GM18870 (cell line): Measurements from ENCODE around the gene COQ5.
"Not testable (repeated sequence)": the region's sequence is repeated elsewhere in the genome, so short reads cannot be mapped to it uniquely, and the experiment has no call there.

Source experiments
- ATAC-seq: cut with Tn5 transposase; IDR thresholded peaks from one replicate; pipeline ENCODE4 v1.9.1; 2021; ENCODE audit warnings: moderate library complexity; ENCODE audit not compliant: unreplicated experiment

Gene COQ5

DNA sequence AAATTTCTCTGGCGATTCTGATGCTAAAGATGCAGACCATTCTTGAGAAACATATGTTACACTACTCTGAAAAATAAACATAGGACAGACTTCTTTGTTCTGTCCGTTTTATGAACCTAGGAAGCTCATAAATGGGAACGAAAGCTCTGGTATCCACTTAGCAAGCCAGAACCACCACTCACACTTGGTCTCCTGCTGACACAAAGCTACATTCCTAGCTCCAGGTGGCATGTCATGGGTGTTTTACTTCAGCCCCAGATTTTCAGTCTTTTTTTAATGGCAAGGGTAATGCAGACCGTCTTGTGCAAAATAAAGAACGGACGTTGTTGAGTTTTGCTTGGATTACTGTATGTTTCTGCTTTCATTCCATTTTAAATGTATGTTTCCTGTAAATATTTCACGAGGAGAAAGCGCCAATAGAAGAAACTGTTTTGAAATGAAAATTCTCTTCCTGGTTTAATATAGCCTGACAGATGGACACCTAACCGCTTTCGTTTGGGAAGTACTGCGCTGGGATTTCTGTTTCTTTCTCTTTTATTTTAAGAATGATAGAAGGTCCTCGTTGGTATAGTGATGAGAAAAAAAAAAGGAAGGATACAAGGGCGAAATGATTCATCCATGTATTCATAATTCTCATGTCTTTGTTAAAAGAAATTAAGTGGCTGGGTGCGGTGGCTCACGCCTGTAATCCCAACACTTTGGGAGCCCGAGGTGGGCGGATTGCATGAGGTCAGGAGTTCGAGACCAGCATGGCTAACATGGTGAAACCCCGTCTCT is 871 bp upstream of the COQ5 start:
- no peak for ATAC-seq

DNA sequence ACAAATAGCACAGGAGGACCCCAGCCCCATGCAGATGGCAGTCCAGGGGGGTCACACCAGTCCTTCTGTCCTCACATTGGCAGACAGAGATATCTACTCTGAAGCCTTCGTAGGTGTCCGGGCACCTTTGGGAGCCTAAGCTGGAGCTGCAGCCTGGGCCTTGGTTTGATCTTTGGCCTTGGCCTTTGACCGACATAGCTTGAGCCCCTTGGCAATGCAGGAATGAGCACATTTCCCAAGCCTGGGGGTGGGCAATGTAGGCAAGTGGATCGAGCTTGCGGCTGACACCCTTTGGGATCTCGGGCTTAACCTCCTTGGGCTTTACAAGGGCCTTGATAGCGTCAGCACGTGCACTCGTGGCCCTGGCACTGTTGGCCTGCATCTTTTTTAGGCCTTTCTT is 6.4 kb downstream of the COQ5 start:
- ATAC-seq = no peak

DNA sequence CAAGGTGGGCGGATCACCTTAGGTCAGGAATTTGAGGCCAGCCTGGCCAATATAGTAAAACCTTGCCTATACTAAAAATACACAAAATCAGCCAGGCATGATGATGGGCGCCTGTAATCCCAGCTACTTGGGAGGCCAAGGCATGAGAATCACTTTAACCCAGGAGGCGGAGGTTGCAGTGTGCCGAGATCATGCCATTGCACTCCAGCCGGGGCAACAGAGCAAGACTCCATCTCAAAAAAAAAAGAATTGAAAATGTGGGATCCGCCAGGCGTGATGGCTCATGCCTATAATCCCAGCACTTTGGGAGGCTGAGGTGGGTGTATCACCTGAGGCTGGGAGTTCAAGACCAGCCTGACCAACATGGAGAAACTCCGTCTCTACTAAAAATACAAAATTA is 9.6 kb downstream of the COQ5 start:
- not testable (repeated sequence) for ATAC-seq

DNA sequence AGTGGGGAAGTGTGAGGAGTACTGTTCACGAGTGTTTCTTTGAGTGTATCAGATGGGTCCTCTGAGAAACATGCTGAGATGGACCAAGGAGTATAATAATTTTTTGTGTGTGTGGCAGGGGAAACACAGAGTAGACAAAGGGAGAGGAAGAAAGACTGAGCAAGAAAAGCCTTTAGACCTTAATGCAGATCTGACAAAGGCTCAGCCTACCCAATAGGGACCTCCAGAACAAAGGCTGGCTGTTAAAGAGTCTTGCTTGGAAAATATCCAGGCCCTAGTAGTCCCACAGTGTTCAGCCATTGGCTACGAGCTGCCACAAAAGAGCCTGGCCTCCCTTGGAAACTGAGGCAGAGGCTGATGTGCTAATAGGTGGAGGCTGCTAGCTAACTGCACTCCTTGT is 13.5 kb downstream of the COQ5 start:
- no peak for ATAC-seq

DNA sequence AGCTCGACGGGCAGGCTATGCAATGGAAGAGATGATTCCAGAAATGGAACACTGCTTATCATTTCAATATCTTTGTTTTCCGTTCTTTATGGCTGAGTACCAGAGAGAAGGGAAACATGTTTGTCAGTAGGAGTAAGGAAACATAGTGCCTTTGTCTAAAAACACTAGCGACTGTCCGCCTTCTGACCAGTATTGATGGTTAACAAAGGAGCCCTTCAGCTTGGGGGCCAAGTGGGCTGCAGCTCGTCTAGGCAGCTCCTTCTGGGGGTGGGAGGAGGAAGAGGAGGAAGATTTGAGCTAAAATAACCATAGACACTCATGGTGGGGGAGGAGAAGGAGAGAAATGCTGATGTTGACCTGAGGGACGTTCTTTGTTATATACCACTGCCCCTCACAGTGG is 15.0 kb downstream of the COQ5 start:
- no peak for ATAC-seq

DNA sequence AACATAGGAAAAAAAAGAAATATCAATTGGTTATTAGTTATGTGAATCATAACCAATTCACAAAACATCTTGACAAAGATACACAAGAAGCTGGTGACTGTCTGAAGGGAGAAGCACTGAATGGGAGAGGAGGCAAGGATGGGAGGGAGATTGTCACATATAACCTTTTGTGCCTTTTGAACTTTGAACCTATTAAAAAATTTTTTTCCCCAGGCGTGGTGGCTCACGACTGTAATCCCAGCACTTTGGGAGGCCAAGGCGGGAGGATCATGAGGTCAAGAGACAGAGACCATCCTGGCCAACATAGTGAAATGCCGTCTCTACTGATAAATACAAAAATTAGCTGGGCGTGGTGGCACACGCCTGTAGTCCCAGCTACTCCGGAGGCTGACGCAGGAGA is 20.4 kb downstream of the COQ5 start:
- ATAC-seq = no peak

DNA sequence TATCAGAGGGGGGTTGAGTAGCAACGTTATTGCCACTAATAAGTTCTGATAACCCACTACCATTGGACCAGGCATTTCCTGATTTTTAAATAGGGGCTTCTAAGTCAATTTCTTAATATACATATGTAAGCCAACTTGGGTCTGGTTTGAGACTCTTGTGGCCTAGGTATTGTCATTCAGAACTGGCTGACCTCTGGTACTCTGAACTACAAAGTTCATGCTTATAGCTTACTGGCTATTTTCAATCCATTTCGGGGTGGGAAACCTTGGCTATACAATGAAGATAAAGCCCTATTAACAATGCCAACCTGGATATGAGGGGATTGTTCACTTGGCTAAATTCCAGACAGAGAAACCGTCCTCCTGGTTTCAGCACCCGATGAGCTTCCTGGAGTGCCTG is 24.4 kb downstream of the COQ5 start:
- no peak for ATAC-seq

DNA sequence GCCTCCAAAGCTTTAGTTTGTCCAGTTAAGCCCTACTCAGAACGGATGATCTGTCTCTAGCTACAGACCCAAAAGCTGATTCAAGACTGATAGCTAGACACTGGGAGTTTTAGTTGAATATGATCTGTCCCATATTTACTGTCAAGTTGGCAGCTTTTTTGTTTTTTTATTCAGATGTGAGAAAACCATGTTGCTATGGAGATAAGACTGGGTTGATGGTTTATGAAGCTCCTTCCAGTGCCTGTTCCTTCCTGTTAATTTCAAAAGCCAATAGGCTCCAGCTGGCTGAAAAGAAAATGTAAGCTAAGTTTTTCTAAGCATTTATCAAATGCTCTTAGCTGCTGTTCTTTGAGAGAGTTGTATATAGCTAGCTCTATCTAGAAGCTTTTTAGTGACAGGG is 28.4 kb downstream of the COQ5 start:
- no peak for ATAC-seq

DNA sequence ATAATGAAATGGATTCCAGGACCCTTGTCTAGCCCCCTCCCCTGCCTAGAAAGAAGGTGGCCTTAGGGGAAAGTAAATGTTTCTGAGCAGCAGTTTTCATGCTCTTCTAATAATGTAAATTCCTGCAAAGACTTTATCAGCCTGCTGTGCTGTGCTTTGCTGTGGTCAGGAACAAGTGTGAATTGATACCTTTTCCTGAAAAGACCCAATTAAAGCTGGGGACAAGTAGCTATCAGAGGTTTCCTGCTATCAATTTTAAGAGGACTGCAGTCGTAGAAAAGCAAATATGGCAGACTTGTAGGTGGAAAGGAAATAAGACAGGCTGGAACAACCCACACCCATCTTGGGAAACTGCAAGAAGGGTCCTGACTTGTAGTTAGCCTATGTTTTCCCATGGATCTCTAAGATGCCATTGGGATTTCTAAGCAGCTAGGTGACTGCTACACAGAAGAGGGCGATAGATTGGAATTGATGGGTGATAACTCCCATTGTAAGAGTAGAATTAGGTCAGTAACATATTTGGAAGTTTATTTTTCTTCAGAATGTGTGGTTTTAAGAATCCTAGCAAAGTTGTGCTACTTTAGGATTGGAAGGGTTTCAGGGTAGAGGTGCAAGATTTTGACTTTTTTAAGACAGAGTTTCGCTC is 30.0 kb downstream of the COQ5 start:
- ATAC-seq = no peak

DNA sequence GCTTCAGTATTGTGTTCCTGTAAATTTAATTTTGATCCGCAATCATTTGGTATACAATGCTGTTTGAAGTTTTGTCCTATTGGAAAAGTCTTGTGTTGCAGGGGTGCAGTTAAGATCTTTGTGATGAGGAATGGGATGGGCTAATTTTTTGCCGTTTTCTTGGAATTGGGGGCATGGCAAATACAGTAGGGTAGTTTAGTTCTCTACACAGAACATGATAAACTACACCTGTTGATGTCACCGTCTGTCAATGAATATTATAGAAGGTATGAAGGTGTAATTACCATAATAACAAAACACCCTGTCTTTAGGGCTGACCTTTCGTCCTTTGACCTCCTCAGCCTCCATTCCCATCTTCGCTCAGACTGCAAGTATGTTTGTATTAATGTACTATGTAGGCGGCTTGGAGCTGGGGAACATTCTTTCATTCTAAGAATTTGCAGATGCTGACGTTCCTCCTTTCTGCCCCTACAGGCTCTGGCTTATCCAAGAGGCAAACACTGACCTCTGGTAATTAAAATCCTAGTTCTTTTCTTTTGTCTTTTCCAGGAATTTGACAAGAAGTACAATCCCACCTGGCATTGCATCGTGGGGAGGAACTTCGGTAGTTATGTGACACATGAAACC is 31.3 kb downstream of the COQ5 start:
- ATAC-seq = no peak

DNA sequence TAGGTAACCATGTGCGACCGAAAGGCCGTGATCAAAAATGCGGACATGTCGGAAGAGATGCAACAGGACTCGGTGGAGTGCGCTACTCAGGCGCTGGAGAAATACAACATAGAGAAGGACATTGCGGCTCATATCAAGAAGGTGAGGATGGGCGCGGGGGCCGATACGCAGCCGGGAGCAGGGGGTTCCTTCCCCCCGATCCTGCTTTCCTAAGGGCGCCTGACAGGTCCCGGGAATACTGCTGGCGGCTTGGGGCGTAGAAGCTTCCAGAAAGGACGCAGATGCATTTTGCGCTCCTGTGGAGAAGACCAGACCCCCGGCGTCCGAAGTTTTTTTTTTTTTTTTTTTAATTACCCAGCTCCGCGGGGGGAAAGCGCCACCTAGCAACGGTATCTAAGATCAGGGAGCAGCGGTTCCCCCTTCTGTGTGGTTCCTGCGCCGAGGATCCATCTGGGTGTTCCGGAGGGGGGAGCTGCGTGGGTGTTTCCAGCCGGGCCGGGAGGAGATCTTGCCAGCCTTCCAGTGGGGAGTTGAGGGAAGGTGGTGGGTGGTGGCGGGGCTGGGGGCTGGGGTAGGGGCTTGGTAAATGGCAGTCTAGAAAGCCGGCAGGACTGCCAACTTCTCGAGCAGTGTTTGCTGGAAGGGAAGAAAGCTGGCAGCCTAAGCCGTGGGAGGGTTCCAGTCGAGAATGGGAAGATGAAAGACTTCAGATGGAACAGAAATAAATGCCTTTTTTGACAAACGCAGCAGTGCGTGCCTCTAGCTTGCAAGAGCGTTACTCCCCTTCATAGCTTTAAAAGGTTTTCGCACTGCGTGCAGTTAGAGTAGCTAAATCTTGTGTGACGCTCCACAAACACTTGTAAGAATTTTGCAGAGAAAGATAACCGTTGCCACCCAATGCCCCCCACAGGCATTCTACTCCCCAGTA is 32.3 kb downstream of the COQ5 start:
- no peak for ATAC-seq

DNA sequence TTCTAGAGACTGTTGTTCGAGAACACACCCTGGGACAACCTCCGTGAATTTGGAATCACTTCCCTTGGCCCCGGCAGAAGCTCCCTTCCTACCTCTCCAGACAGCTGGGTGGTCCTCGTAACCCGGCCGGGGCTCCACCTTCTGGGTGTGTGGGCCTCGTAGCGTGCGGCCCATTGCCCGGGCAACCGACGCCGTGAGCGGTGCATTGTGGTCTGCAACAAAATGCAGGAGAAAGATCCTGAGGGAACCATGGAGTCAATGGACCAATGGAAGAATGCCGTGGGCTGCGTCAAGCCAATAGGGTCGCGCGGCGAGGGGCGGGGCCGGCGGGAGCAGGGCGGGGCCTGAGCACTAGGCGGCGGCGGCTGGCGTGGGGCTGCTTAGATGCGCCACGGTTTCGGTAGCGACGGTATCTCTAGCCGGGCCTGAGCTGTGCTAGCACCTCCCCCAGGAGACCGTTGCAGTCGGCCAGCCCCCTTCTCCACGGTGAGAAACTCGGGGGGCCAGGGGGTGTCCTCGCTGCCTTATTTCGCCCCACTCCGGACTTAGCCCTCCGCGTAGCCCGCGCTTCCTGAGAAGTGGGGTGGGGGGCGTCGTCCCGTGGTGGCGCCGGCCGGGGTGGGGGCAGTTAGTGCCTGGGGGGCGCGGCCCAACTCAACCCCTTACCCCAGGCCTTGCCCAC is 33.1 kb downstream of the COQ5 start, which contains the start of gene DYNLL1:
Gene DYNLL1, plus strand, starts transcription at position 383 of the 682 bp plus-strand sequence. CDS start 309 bp downstream, outside the sequence.
- ATAC-seq = peak; percentile 86

DNA sequence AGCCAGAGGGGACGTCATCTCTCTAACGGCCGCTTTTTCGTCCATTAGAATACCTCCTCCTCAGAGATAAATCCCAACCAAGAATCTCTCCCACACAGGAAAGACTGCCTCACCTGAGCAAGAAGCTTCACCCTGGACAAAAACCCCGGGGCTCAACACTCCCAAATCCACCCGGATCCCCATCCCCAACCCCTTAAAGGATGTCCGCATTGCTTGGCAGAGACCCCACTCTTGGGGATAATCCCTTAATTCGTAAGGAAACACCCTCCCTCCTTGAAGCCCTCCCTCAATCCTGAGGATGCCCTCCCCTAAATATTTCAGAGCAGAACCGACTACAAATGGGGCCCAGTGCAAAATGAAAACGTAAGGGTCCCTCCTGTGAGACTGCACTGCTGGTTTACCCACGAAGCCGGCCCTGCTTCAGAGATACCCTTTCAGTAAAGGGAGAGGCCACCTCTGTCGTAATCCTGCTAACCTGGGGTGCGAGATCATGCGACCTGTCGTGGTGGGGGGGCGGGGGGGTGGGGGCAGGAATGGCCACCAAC is 33.7 kb downstream of the COQ5 start:
- ATAC-seq = no peak

DNA sequence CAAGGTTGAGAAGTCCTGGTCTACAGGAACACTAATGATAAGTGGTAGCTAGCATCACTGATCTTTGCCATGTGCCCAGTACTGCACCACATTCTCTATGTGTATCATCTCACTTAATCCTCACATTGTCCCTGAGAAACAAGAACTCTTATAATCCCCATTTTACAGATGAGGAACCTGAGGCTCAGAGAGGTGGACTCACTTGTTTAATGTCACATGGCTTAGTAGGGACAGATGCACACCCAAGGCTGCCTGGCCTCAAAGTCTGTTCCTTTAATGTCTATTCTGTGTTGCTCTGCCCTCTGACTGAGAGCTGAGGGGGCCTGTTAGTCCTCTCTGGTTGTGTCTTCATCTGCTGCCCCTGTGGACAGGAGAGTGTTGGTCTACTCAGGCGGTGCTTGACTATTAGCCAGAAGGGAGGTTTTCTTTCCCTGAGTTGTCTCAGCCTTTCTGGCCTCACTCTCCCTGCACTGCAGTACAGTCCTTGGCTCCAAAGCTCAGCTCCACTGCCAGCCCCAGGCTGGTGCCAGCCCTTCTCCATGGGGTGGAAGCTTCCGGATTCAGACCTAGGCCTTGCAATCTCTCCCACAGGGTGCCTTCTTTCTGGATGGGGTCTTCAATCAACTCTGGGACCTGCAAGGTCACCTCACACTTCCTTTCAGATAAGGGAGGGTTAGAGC is 38.0 kb downstream of the COQ5 start:
- ATAC-seq = no peak

DNA sequence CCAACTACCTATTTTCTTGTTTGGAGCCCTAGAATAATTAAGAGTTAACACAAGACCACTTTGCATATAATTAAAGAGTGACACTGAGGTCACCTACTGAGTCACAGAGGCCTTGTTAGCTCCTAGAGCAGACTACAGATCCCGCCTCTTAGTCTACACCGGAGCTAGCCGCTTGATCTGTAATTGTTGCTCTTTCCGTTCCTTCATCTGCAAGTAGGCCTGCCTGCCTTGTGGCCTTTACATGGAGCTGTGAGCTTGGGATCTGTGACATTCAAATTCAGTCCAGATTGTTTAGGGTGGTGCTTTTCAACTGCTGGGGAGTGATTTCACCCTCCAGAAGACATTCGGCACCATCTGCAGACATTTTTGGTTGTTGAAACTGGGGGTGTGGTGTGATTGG is 38.6 kb downstream of the COQ5 start:
- ATAC-seq = no peak

DNA sequence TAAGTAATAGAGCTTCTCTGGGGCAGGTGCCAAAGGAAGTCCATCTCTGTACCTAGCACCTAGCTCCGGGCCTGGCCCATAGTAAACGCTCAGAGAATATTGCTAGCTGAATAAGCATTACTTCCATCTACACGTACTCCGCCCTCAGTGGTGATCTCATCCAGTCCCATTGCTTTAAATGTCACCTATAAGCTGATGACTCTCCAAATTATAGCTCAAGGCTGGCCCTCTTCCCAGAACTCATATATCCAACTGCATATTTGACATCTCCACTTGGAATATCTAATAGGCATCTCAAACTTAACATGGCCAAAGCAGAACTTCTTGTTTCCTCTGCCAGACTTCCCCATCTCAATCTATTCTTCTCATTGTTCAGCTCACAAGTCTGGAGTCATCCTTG is 39.9 kb downstream of the COQ5 start:
- no peak for ATAC-seq

DNA sequence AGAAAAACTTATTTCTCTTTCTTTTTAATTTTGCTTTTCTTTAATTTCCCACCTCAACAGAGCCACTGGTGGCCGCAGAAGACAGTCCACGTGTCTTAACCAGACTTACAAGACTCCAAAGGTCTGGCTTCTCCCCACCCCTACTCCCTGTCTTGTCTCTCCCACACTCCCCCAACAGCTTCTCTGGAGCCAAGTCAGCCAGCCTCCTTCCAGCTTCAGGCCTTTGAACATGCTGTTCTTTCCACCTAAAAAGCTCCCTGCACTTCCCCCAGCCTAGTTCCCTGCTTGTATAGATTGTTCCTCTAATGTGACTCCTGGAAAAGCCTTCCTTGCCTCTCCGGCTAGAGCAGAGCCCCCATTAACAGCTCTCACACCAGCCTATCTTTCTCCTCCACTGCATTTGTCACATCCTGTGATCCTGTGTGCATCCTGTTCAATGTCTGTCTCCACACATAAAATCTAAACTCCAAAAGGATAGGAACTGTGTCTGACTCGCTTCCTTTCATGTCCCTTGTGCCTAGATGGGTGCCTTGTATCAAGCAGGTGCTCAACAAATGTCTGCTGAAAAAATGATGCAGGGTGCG is 40.8 kb downstream of the COQ5 start:
- no peak for ATAC-seq

DNA sequence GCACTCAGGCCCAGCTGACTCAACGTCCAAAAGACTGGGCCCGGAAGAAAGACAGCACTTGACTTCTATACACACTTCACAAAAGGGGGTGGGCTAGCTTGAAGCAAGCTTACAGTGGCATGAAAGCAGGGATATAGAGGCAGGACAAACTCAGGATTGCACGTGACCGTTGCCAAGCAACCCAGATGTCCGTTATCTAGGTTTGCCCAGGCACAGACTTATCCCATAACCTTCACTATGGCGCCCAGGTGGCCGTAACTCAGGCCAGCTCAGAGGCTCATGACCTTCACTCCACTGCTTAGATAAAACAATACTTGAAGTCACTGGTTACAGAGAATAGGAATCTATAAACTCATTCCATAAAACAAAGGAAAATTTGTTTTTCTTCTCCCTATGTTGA is 41.4 kb downstream of the COQ5 start:
- not testable (repeated sequence) for ATAC-seq
